Endothelial cell (in vitro differentiated cells): ENCODE measurements around the gene SLC22A23. TPM values are rescaled to one million over a fixed set of nuclear protein-coding genes. Genes with fewer than 3 reads are reported as not detected.
A peak's percentile ranks its signal among the peaks of the same experiment; 100 is the strongest.

Experiments
- DNase-seq: peaks from one replicate; pipeline ENCODE4 v3.0.0; 2021; ENCODE audit warnings: low spot score
- H3K27ac Mint-ChIP-seq: one replicate; pipeline ENCODE4 v1.8.0; 2021; ENCODE audit warnings: mixed read lengths, inconsistent platforms; ENCODE audit not compliant: unreplicated experiment
- H3K27me3 Mint-ChIP-seq: one replicate; pipeline ENCODE4 v1.8.0; 2021; ENCODE audit warnings: mild to moderate bottlenecking, moderate library complexity, mixed read lengths, inconsistent platforms; ENCODE audit not compliant: unreplicated experiment
- H3K36me3 Mint-ChIP-seq: one replicate; pipeline ENCODE4 v1.8.0; 2021; ENCODE audit warnings: mild to moderate bottlenecking, low read depth, mixed read lengths, inconsistent platforms; ENCODE audit not compliant: unreplicated experiment
- H3K4me1 Mint-ChIP-seq: one replicate; pipeline ENCODE4 v1.8.0; 2021; ENCODE audit warnings: mild to moderate bottlenecking, mixed read lengths, inconsistent platforms; ENCODE audit not compliant: unreplicated experiment
- H3K4me3 Mint-ChIP-seq: one replicate; pipeline ENCODE4 v1.8.0; 2021; ENCODE audit warnings: mild to moderate bottlenecking, mixed read lengths, inconsistent platforms; ENCODE audit not compliant: unreplicated experiment
- H3K9me3 Mint-ChIP-seq: one replicate; pipeline ENCODE4 v1.8.0; 2021; ENCODE audit warnings: mixed read lengths, inconsistent platforms; ENCODE audit not compliant: unreplicated experiment
- total RNA-seq: library from RNA; stranded (reverse); fragmentation: NEBNext Ultra II Directional; extraction: Animal tissue kit (Norgen Biotek cat#: 25700); gene quantifications from one replicate; pipeline ENCODE4 v1.2.1, GENCODE V29; 2021; ENCODE audit not compliant: unreplicated experiment
- TF ChIP-seq, protein P1 (sequence below): fragments of 200-600 bp; sonication (generic); IDR thresholded peaks from one replicate; pipeline ENCODE4 v1.5.0; 2021; ENCODE audit warnings: antibody characterized with exemption; ENCODE audit not compliant: unreplicated experiment

SLC22A23 gene
- total RNA-seq, 1 donor from 2014 or later, result 72.7 TPM

DNA sequence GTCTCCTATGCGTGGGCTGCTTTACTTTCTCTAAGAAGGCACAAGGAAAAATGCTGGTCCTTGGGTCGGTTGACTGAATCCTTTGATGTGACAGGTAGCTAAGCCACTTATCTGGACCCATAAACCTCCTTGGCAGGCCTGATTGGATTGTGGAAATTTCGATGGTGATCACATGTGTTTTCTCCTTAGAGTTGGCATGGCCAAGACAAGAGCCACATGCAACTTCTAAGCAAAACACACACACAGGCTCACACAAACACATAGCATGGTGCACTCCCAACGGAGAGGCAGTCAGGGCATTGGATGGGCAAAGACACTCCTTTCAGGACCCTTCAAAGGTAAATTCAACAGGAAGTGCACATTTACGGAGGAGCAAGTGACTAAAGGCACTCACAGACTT, 102.9 kb downstream of the SLC22A23 start:
- no peaks in the 10 kb centered on the region for H3K9me3 Mint-ChIP-seq
- peaks cover 23% of the 10 kb centered on the region for H3K36me3 Mint-ChIP-seq
- no peak for DNase-seq
- H3K27ac Mint-ChIP-seq, result no peak overlapping the region
- TF ChIP-seq, protein P1, sequence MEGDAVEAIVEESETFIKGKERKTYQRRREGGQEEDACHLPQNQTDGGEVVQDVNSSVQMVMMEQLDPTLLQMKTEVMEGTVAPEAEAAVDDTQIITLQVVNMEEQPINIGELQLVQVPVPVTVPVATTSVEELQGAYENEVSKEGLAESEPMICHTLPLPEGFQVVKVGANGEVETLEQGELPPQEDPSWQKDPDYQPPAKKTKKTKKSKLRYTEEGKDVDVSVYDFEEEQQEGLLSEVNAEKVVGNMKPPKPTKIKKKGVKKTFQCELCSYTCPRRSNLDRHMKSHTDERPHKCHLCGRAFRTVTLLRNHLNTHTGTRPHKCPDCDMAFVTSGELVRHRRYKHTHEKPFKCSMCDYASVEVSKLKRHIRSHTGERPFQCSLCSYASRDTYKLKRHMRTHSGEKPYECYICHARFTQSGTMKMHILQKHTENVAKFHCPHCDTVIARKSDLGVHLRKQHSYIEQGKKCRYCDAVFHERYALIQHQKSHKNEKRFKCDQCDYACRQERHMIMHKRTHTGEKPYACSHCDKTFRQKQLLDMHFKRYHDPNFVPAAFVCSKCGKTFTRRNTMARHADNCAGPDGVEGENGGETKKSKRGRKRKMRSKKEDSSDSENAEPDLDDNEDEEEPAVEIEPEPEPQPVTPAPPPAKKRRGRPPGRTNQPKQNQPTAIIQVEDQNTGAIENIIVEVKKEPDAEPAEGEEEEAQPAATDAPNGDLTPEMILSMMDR, result no peak
- H3K4me3 Mint-ChIP-seq, result peak overlapping the region; percentile 60
- peaks cover 81% of the 10 kb centered on the region for H3K4me1 Mint-ChIP-seq
- H3K27me3 Mint-ChIP-seq, result peaks cover 25% of the 10 kb centered on the region

DNA sequence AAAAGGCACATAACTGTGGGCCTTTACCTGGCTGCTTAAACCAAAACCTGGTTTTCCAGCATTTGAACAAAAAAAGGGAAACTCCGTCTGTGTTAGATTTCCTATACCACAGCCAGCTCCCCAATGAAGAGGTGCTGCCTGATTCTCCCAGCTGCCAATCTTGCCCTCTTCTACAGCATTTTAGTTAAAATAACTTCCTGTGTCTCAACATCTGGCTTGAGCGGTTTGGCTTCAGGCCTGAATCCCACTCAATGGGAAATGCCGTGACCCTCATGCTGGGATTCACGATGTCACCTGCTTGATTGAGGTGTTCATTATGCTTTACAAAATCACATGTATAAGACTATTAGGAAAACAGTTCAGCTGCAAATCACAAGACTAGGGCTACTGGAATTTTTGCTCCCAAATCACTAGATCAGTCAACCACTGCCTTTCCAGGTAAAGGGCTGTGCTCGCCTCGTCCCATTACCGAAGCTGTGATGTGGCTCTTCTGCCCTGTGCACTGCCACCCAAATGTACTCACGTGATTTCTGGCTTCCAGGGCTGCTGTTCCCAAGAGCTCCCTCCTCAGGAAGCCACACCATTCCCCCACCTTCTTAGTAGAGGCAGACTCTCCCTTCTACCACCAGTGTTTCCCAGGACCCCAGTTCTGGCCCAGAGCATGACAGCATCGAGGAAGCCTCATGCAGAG, 103.5 kb downstream of the SLC22A23 start:
- Mint-ChIP-seq H3K27ac (no peak overlapping the region), H3K36me3 (peaks cover 26% of the 10 kb centered on the region), H3K4me1 (peaks cover 76% of the 10 kb centered on the region), H3K27me3 (peaks cover 28% of the 10 kb centered on the region), H3K9me3 (no peaks in the 10 kb centered on the region), H3K4me3 (peak overlapping the region; percentile 60)
- TF ChIP-seq, protein P1, result no peak
- DNase-seq, result no peak

DNA sequence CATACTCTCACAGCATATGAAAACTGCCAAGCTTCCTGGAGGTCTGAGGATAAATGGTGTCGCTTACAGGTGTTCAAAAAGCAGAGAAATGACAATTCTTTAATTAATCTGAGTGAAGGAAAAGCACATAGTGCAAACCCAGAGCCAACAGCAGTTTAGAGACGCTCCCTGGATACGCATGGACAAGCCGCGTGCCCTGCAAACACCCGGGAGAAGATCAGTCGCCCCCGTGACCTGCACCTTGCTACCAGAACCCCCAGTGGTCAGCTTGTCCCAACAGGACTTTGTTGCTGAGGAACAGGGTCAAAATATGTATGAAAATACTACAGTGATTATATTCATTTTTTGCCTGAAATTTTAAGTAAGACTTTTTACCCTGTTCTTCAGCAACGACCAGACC, 104.2 kb downstream of the SLC22A23 start:
- H3K27ac Mint-ChIP-seq, result peak overlapping the region; percentile 22

DNA sequence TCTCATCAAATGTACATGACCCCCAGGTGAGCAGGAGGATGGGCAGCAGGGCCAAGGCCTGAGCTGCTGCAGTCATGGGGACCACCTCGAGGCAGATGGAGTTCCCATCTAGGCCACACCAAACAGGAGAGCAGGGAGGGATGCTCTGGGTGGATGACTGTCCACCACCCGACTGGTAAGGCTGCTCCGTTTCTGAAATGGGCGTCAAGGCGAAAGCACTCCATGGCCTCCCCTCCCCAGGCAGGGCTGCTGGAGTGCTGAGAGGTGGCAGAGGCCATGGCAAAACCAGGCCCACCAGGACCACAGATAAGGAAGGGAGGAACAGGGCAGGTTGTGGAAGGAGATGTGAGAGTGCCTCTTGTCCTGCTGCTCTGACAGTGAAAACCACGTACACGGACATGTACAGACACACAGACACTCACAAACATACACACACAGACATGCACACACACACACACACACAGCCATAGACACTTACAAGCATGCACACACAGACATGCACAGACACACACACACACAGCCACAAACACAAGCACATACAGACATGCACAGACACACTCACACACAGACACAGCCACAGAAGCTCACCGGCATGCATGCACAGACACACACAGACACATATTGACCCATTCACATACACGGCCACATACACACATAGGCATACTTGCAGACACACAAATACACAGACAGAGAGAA, 104.9 kb downstream of the SLC22A23 start:
- Mint-ChIP-seq H3K9me3 (no peaks in the 10 kb centered on the region), H3K36me3 (peaks cover 30% of the 10 kb centered on the region), H3K4me1 (peaks cover 64% of the 10 kb centered on the region), H3K27ac (peak overlapping the region; percentile 77), H3K27me3 (peaks cover 31% of the 10 kb centered on the region), H3K4me3 (no peak overlapping the region)
- TF ChIP-seq, protein P1, result no peak
- no peak for DNase-seq

More for the DNA sequence above, 104.2 kb downstream of the SLC22A23 start:
- no peak overlapping the region for H3K4me3 Mint-ChIP-seq
- peaks cover 28% of the 10 kb centered on the region for H3K27me3 Mint-ChIP-seq
- TF ChIP-seq, protein P1, result no peak
- H3K36me3 Mint-ChIP-seq, result peaks cover 24% of the 10 kb centered on the region
- no peak for DNase-seq
- no peaks in the 10 kb centered on the region for H3K9me3 Mint-ChIP-seq
- H3K4me1 Mint-ChIP-seq, result peaks cover 69% of the 10 kb centered on the region
